Motor neuron (in vitro differentiated cells): ENCODE measurements around the gene PRKCZ. TPM values are rescaled to one million over a fixed set of nuclear protein-coding genes. Genes with fewer than 3 reads are reported as not detected.

Experiments
- ATAC-seq, 8 experiments: fragments of 200-7000 bp; cut with Tn5 transposase; replicated peaks in 6 of 8; 2 replicates each; pipeline ENCODE4 v1.8.0; 2021; ENCODE audit warnings: mild to moderate bottlenecking in 8 of 8, moderate library complexity in 8 of 8
- H3K27ac ChIP-seq, 2 donors: fragments of 250-450 bp; sonication (Bioruptor Pico); 2 replicates each; pipeline ENCODE4 v1.9.0; 2021; ENCODE audit warnings: antibody characterized with exemption in 2 of 2, mild to moderate bottlenecking in 2 of 2, moderate library complexity in 1 of 2
- H3K4me1 ChIP-seq, 2 donors: fragments of 250-450 bp; sonication (Bioruptor Pico); replicated peaks in 1 of 2; 2 replicates each; pipeline ENCODE4 v1.6.1; 2021; ENCODE audit warnings: antibody characterized with exemption in 2 of 2, mild to moderate bottlenecking in 2 of 2, moderate library complexity in 1 of 2
- H3K4me3 ChIP-seq, 5 donors: fragments of 250-450 bp; sonication (Bioruptor Pico); 2 replicates each; pipeline ENCODE4 v1.9.0; 2021; ENCODE audit warnings: antibody characterized with exemption in 5 of 5, mild to moderate bottlenecking in 5 of 5, moderate library complexity in 4 of 5
- WGBS, 10 experiments: fragments of 450-650 bp; shearing (Covaris generic); methylation state at CpG; one replicate each; pipeline ENCODE4 v1.0.0; 2022; 5-methylcytosine and 5-hydroxymethylcytosine counted together
- in situ Hi-C, 9 experiments: fragments of 400-800 bp; cut with MboI; loops; one replicate each; pipeline ENCODE4 v1.15.0; 2021; ENCODE audit warnings: low sequenced_read_pairs in 9 of 9, low pct_unique_long_range_greater_than_20kb in 2 of 9; ENCODE audit not compliant: unreplicated experiment in 9 of 9
- total RNA-seq, 8 experiments: library from RNA; unstranded; fragments of 300-600 nt; gene quantifications; 2 replicates each; pipeline versions ENCODE4 v1.2.3 to v1.2.4, GENCODE V29; 2022

PRKCZ gene
- total RNA-seq, 8 experiments from 2014 or later: 1.1 to 39.0 (median 23.6) TPM

DNA sequence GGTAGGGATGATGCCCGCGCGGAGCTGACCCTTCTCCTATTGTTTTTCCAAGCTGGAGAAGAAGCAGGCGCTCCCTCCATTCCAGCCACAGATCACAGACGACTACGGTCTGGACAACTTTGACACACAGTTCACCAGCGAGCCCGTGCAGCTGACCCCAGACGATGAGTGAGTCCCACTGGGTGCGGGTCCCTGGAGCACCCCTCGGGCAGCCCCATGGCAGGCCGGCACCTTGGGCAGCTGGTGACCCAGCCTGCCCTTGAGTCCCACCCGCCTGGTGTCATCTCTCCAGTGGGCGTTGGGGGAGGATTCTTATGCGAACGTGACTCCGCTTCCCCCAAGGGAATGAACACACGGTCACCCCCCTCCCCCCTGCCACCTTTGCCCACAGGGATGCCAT lies 134.3 kb downstream of the PRKCZ start:
- H3K4me3 ChIP-seq: no peak overlapping the region
- H3K27ac ChIP-seq: no peak overlapping the region
- in situ Hi-C loops: loop anchor here in 3 of 9 experiments (25.0 kb wide), 1 partner anchor 203 kb away; the partner anchor contains the start of genes MORN1 (in 3 of the 3) and RER1 (in 3 of the 3)
- no peak for ATAC-seq
- H3K4me1 ChIP-seq: peaks cover 12 to 16% of the 10 kb centered on the region in 2 donors
- WGBS, 10 experiments: 87 to 100% (median 93%) methylated on average over 3 to 13 of the region's 18 CpGs; no CpG with 5 or more reads in 2 of the 10 experiments

- in situ Hi-C loops: loop anchor here in 3 of 9 experiments (25.0 kb wide), 1 partner anchor 202 kb away; the partner anchor contains the start of genes MORN1 (in 3 of the 3) and RER1 (in 3 of the 3)
- WGBS, 10 experiments: 83 to 98% (median 91%) methylated on average over 2 to 28 of the region's 33 CpGs; no CpG with 5 or more reads in 4 of the 10 experiments
- no peak overlapping the region for H3K4me3 ChIP-seq
- H3K27ac ChIP-seq: no peak overlapping the region
- ATAC-seq: no peak
- H3K4me1 ChIP-seq: peaks cover 11 to 14% of the 10 kb centered on the region in 2 donors
These were observed 134.7 kb downstream of the PRKCZ start for GRCh38 chr1:2184934-2185333.

DNA sequence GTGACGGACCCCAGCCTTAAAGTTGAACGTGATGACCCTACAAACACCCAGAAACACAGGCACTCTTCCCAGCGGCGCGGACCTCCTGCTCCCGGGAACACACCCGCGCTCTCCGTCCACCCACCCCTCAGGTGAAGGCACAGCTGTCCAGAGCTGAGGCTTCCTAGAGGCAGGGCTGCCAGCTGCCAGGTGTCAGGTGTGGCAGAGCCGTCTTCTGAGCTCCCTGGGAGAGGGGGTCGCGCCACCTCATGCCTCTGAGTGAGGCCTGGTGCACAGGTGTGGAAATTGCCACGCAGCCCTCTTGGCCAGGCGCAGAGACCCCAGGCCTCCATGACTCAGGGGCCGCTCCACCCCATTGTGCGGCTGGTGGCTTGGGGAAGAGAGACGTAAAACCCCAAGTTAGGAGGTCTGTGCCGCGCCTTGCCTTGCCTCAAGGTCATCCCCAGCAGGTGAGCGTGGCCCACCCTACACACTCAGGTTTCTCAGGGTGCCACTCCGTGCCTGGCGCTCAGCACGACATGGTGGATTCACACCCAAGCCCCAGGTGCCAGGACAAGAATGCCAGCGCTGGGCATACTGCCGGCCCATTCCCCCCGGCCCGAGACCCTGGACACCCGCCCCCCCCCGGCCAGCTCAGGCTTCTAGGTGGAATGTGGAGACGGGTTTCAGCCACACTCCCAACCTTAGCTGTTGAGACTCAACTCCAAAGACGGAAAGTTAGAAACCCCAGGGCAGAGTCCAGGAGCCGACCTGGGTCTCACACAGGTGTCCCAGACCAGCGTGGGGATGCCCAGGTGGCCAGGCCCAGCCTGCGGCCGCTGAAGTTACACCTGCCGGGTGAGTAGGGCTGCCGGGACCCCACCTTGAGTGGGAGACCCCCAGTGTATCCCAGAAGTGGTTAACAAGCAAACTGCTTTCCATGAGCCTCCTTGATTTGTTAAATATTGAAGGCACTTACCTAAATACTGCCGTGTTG lies 136.0 kb downstream of the PRKCZ start:
- H3K4me1 ChIP-seq: peaks cover 19 to 20% of the 10 kb centered on the region in 2 donors
- in situ Hi-C loops: loop anchor here in 3 of 9 experiments (25.0 kb wide), 1 partner anchor 201 kb away; the partner anchor contains the start of genes MORN1 (in 3 of the 3) and RER1 (in 3 of the 3)
- no peak for ATAC-seq
- no peak overlapping the region for H3K27ac ChIP-seq
- 67 to 89% (median 86%) methylated on average over 3 to 21 of the region's 38 CpGs; no CpG with 5 or more reads in 5 of the 10 experiments for WGBS, 10 experiments
- no peak overlapping the region for H3K4me3 ChIP-seq

DNA sequence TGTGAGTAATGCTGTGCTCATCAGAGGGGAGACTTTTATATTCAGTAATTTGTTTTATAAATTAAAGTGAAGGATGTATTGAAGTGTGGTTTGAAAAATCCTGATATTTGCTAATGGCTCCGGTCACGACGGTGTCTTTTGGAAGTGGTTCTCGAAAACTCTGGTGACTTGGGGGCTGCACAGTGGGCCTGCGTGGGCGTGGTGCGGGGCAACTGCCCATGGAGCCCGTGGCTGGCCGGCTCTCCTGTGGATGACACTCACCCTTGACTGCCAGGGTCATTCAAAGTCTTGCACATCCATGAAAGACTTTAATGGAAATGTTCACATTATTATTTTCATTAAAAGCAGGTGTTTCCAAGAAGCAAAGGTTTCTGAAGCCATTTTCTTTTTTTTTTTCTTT lies 136.7 kb downstream of the PRKCZ start:
- in situ Hi-C loops: loop anchor here in 3 of 9 experiments (25.0 kb wide), 1 partner anchor 200 kb away; the partner anchor contains the start of genes MORN1 (in 3 of the 3) and RER1 (in 3 of the 3)
- no peak for ATAC-seq
- H3K27ac ChIP-seq: no peak overlapping the region

DNA sequence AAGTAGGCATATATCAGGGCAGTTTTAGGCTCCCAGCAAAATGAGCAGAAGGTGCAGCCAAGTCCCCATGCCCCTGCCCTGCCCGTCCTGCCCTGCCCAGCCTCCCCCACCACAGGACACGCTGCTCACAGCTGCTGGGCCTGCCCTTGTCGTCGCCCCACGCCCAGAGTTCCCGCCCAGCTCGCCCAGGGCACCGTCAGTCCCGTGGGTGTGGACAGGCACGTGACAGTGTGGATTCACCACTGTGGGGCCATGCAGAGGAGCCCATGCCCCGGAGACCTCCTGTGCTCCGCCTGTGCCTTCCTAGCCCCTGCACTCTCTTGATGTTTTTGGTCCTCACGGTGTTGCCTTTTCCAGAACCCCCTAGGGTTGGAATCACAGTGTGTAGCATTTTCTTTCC lies 137.4 kb downstream of the PRKCZ start:
- WGBS, 10 experiments: 81 to 93% (median 92%) methylated on average over 2 to 4 of the region's 13 CpGs; no CpG with 5 or more reads in 7 of the 10 experiments
- Histone ChIP-seq H3K4me1 (peaks cover 22% of the 10 kb centered on the region in 2 donors), H3K4me3 (no peak overlapping the region), H3K27ac (no peak overlapping the region)
- peak in 3 of 8 experiments; percentile 2 to 13 (median 5) for ATAC-seq
- in situ Hi-C loops: loop anchor here in 3 of 9 experiments (25.0 kb wide), 1 partner anchor 200 kb away; the partner anchor contains the start of genes MORN1 (in 3 of the 3) and RER1 (in 3 of the 3)

More for the DNA sequence above, 136.7 kb downstream of the PRKCZ start:
- Histone ChIP-seq H3K4me1 (peaks cover 22% of the 10 kb centered on the region in 2 donors), H3K4me3 (no peak overlapping the region)
- WGBS, 10 experiments: 59 to 100% (median 86%) methylated on average over 2 to 9 of the region's 9 CpGs

- no peak for ATAC-seq
- H3K4me3 ChIP-seq: no peak overlapping the region
- in situ Hi-C loops: loop anchor here in 3 of 9 experiments (25.0 kb wide), 1 partner anchor 199 kb away; the partner anchor contains the start of genes MORN1 (in 3 of the 3) and RER1 (in 3 of the 3)
- 83 to 96% (median 91%) methylated on average over 5 to 9 of the region's 16 CpGs; no CpG with 5 or more reads in 6 of the 10 experiments for WGBS, 10 experiments
- H3K4me1 ChIP-seq: peaks cover 22% of the 10 kb centered on the region in 2 donors
- peak overlapping the region in 1 of 2 donors; percentile 95 for H3K27ac ChIP-seq
These were observed 138.1 kb downstream of the PRKCZ start for GRCh38 chr1:2188336-2188735.

- in situ Hi-C loops: loop anchor here in 7 of 9 experiments (5.0 to 25.0 kb wide), 4 partner anchors 185 to 198 kb away; partner anchors contain the start of genes MORN1 (in 3 of the 7) and RER1 (in 3 of the 7)
- 0 to 41% (median 11%) methylated on average over 1 to 25 of the region's 65 CpGs for WGBS, 10 experiments
- Histone ChIP-seq H3K27ac (peak overlapping the region; percentile 95), H3K4me1 (peaks cover 28% of the 10 kb centered on the region in 2 donors), H3K4me3 (peak overlapping the region; percentile 23 to 45 (median 35))
- peak; percentile 87 to 93 (median 92) for ATAC-seq
These were observed 139.5 kb downstream of the PRKCZ start for GRCh38 chr1:2189459-2190425.

DNA sequence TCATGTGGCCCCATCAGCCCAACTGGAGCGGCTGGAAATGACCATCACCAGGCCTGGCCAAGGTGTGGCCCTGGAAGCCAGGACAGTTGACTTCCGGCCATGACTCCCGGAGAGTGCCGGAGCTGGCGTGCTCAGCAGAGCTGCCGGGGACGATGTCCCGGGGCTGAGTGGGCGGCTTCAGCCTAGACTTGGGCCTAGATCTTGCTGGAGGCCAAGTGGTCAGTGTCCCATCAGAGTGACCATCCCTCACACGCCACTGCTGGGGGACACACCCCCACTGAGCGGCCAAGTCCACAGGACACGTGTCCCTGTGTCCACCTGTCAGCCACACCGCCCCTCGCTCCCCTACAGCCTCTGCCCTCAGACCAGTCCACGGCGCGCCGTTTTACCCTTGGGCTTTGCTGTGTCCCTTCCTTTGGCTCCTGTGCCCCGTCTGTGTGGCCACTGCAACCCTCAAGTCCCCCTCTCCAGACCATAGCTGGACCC lies 140.3 kb downstream of the PRKCZ start:
- peak overlapping the region; percentile 23 to 45 (median 35) for H3K4me3 ChIP-seq
- H3K27ac ChIP-seq: peak overlapping the region; percentile 95
- peaks cover 33 to 36% of the 10 kb centered on the region in 2 donors for H3K4me1 ChIP-seq
- in situ Hi-C loops: loop anchor here in 7 of 9 experiments (5.0 to 25.0 kb wide), 4 partner anchors 184 to 197 kb away; partner anchors contain the start of genes MORN1 (in 3 of the 7) and RER1 (in 3 of the 7)
- peak in 1 of 8 experiments; percentile 0 for ATAC-seq
- WGBS, 10 experiments: 90 to 100% (median 96%) methylated on average over 1 to 13 of the region's 19 CpGs; no CpG with 5 or more reads in 6 of the 10 experiments

GRCh38 chr1:2192031-2192995 lies 142.1 kb downstream of the PRKCZ start:
- WGBS, 10 experiments: 0 to 95% (median 87%) methylated on average over 2 to 23 of the region's 30 CpGs; no CpG with 5 or more reads in 2 of the 10 experiments
- Histone ChIP-seq H3K4me3 (no peak overlapping the region), H3K27ac (no peak overlapping the region), H3K4me1 (peaks cover 40 to 44% of the 10 kb centered on the region in 2 donors)
- ATAC-seq: no peak
- in situ Hi-C loops: loop anchor here in 7 of 9 experiments (5.0 to 25.0 kb wide), 4 partner anchors 182 to 195 kb away; partner anchors contain the start of genes MORN1 (in 3 of the 7) and RER1 (in 3 of the 7)

- 33 to 86% (median 72%) methylated on average over 1 to 9 of the region's 44 CpGs; no CpG with 5 or more reads in 5 of the 10 experiments for WGBS, 10 experiments
- peak in 1 of 8 experiments; percentile 0 for ATAC-seq
- in situ Hi-C loops: loop anchor here in 7 of 9 experiments (5.0 to 25.0 kb wide), 4 partner anchors 181 to 194 kb away; partner anchors contain the start of genes MORN1 (in 3 of the 7) and RER1 (in 3 of the 7)
- H3K27ac ChIP-seq: peak overlapping the region in 1 of 2 donors; percentile 87
- peaks cover 51 to 56% of the 10 kb centered on the region in 2 donors for H3K4me1 ChIP-seq
- H3K4me3 ChIP-seq: peak overlapping the region; percentile 52 to 75 (median 67)
These were observed 143.5 kb downstream of the PRKCZ start for GRCh38 chr1:2193514-2194281.
